ENCODE measurements around the gene CCDC34. TPM values are rescaled to one million over a fixed set of nuclear protein-coding genes. Genes with fewer than 3 reads are reported as not detected.

CCDC34 gene
- polyA plus RNA-seq, 1 donor from 2014 or later = 13.3 TPM

GRCh38 chr11:27411328-27411727 lies 48.3 kb upstream of the CCDC34 start:
- TF ChIP-seq MXI1 (conservative IDR thresholded peaks at IDR 0.05; ENCODE audit: poor library complexity, severe bottlenecking) (no peak), EZH2 (IDR thresholded peaks at IDR 0.05; ENCODE audit: borderline replicate concordance, insufficient read depth, low read length, poor library complexity, severe bottlenecking) (no peak), TAF1 (IDR thresholded peaks at IDR 0.05; ENCODE audit: low read depth) (no peak), RAD21 (conservative IDR thresholded peaks at IDR 0.05) (no peak), EP300 (conservative IDR thresholded peaks at IDR 0.05; ENCODE audit: poor library complexity, severe bottlenecking) (no peak), POLR2AphosphoS5 (IDR thresholded peaks at IDR 0.05) (no peak), REST (IDR thresholded peaks at IDR 0.05; ENCODE audit: borderline replicate concordance) (no peak), SMC3 (conservative IDR thresholded peaks at IDR 0.05; ENCODE audit: poor library complexity) (no peak)
- TF ChIP-seq, protein P1, sequence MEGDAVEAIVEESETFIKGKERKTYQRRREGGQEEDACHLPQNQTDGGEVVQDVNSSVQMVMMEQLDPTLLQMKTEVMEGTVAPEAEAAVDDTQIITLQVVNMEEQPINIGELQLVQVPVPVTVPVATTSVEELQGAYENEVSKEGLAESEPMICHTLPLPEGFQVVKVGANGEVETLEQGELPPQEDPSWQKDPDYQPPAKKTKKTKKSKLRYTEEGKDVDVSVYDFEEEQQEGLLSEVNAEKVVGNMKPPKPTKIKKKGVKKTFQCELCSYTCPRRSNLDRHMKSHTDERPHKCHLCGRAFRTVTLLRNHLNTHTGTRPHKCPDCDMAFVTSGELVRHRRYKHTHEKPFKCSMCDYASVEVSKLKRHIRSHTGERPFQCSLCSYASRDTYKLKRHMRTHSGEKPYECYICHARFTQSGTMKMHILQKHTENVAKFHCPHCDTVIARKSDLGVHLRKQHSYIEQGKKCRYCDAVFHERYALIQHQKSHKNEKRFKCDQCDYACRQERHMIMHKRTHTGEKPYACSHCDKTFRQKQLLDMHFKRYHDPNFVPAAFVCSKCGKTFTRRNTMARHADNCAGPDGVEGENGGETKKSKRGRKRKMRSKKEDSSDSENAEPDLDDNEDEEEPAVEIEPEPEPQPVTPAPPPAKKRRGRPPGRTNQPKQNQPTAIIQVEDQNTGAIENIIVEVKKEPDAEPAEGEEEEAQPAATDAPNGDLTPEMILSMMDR (IDR thresholded peaks at IDR 0.05; ENCODE audit: poor library complexity, severe bottlenecking) = no peak
- H3K36me3 ChIP-seq (ENCODE audit: insufficient read depth, low read length) = no peaks in the 10 kb centered on the region
- no peaks in the 10 kb centered on the region for H4K20me1 ChIP-seq (ENCODE audit: insufficient read depth)
- no peak overlapping the region for H3K27ac ChIP-seq (ENCODE audit: low read length)
- no peaks in the 10 kb centered on the region for H3K27me3 ChIP-seq (ENCODE audit: insufficient read depth, low read depth, low read length)
- H3K79me2 ChIP-seq (replicated peaks; ENCODE audit: insufficient read depth, low read length) = peaks cover 3% of the 10 kb centered on the region
- no peaks in the 10 kb centered on the region for H3F3A ChIP-seq (ENCODE audit: insufficient read depth, low read length, poor library complexity, severe bottlenecking)
- H2AFZ ChIP-seq (ENCODE audit: low read depth, low read length) = no peak overlapping the region
- no peak overlapping the region for H3K4me2 ChIP-seq (ENCODE audit: low read length)
- H3K9me3 ChIP-seq (ENCODE audit: low read length) = no peaks in the 10 kb centered on the region
- H3K9me2 ChIP-seq (ENCODE audit: insufficient read depth, low read length) = no peaks in the 10 kb centered on the region
- H3K4me3 ChIP-seq (ENCODE audit: low read length) = no peak overlapping the region
- H3K9ac ChIP-seq (ENCODE audit: low read length) = no peak overlapping the region

- H2AFZ ChIP-seq (ENCODE audit: low read depth, low read length) = no peak overlapping the region
- no peak overlapping the region for H3K4me3 ChIP-seq (ENCODE audit: low read length)
- no peaks in the 10 kb centered on the region for H3K79me2 ChIP-seq (replicated peaks; ENCODE audit: insufficient read depth, low read length)
- H3K9me2 ChIP-seq (ENCODE audit: insufficient read depth, low read length) = no peaks in the 10 kb centered on the region
- H3K9ac ChIP-seq (ENCODE audit: low read length) = no peak overlapping the region
- no peak overlapping the region for H3K27ac ChIP-seq (ENCODE audit: low read length)
- TF ChIP-seq EP300 (conservative IDR thresholded peaks at IDR 0.05; ENCODE audit: poor library complexity, severe bottlenecking) (no peak), POLR2AphosphoS5 (IDR thresholded peaks at IDR 0.05) (no peak), EZH2 (IDR thresholded peaks at IDR 0.05; ENCODE audit: borderline replicate concordance, insufficient read depth, low read length, poor library complexity, severe bottlenecking) (no peak), RAD21 (conservative IDR thresholded peaks at IDR 0.05) (no peak), TAF1 (IDR thresholded peaks at IDR 0.05; ENCODE audit: low read depth) (no peak), MXI1 (conservative IDR thresholded peaks at IDR 0.05; ENCODE audit: poor library complexity, severe bottlenecking) (no peak), SMC3 (conservative IDR thresholded peaks at IDR 0.05; ENCODE audit: poor library complexity) (no peak), REST (IDR thresholded peaks at IDR 0.05; ENCODE audit: borderline replicate concordance) (no peak)
- TF ChIP-seq, protein P1 (IDR thresholded peaks at IDR 0.05; ENCODE audit: poor library complexity, severe bottlenecking) = no peak
- H3K4me2 ChIP-seq (ENCODE audit: low read length) = no peak overlapping the region
- no peaks in the 10 kb centered on the region for H4K20me1 ChIP-seq (ENCODE audit: insufficient read depth)
- no peaks in the 10 kb centered on the region for H3K36me3 ChIP-seq (ENCODE audit: insufficient read depth, low read length)
- H3K27me3 ChIP-seq (ENCODE audit: insufficient read depth, low read depth, low read length) = no peaks in the 10 kb centered on the region
- no peaks in the 10 kb centered on the region for H3K9me3 ChIP-seq (ENCODE audit: low read length)
- no peaks in the 10 kb centered on the region for H3F3A ChIP-seq (ENCODE audit: insufficient read depth, low read length, poor library complexity, severe bottlenecking)
These were observed 47.3 kb upstream of the CCDC34 start for GRCh38 chr11:27410272-27410671.

Data from neural cell (in vitro differentiated cells).